Thyroid gland (tissue), 4 donors: Measurements from ENCODE around the gene BCL6. TPM values are rescaled to one million over a fixed set of nuclear protein-coding genes. Genes with fewer than 3 reads are reported as not detected.

Experiments used
- DNase-seq, 2 donors: peaks; one replicate each; pipeline ENCODE4 v3.0.0-alpha.2; 2019
- H3K27ac ChIP-seq, 3 donors: fragments of 200-600 bp; sonication (generic); 1 replicate in 2 of 3; 2 replicates in 1 of 3; pipeline ENCODE4 v1.5.1; 2016 to 2019; ENCODE audit warnings: mild to moderate bottlenecking in 1 of 3, moderate library complexity in 1 of 3
- H3K27me3 ChIP-seq: fragments of 200-600 bp; sonication (generic); one replicate; pipeline ENCODE4 v1.5.1; 2019
- H3K36me3 ChIP-seq, 2 donors: fragments of 200-600 bp; sonication (generic); one replicate each; pipeline ENCODE4 v1.5.1; 2016 to 2019
- H3K4me1 ChIP-seq, 2 donors: fragments of 200-600 bp; sonication (generic); one replicate each; pipeline ENCODE4 v1.5.1; 2017 to 2019
- H3K4me3 ChIP-seq, 3 donors: fragments of 200-600 bp; sonication (generic); replicated peaks in 1 of 3; 1 replicate in 2 of 3; 2 replicates in 1 of 3; pipeline ENCODE4 v1.5.1; 2016; ENCODE audit warnings: mild to moderate bottlenecking in 1 of 3
- H3K9me3 ChIP-seq: fragments of 200-600 bp; sonication (generic); one replicate; pipeline ENCODE4 v1.5.1; 2017
- CTCF ChIP-seq, 6 experiments: fragments of 200-600 bp in 3 of 6; fragments of 450-650 bp in 3 of 6; sonication (generic) in 3 of 6; IDR thresholded peaks; one replicate each; pipeline ENCODE4 v1.5.1; 2016 to 2019; ENCODE audit warnings: antibody characterized with exemption in 6 of 6, mild to moderate bottlenecking in 2 of 6, inconsistent platforms in 1 of 6, moderate library complexity in 1 of 6
- POLR2A ChIP-seq, 2 donors: fragments of 450-650 bp; IDR thresholded peaks; one replicate each; pipeline ENCODE4 v1.6.1; 2017; ENCODE audit warnings: antibody characterized with exemption in 2 of 2, mild to moderate bottlenecking in 2 of 2, moderate library complexity in 1 of 2
- WGBS, 2 donors: methylation state at CpG; one replicate each; pipeline ENCODE4 v1.1.5; 2017; 5-methylcytosine and 5-hydroxymethylcytosine counted together
- intact Hi-C: fragments of 100-400 bp; cut with DNase I; formaldehyde crosslinking; loops from one replicate; pipeline ENCODE4 v1.15.1; 2023
- total RNA-seq, 4 donors: library from RNA; depleted of rRNA; stranded (reverse); fragments of >200 nt; gene quantifications; one replicate each; pipeline ENCODE4 v1.2.3, GENCODE V29; 2016

Gene BCL6
- total RNA-seq, 4 donors from 2014 or later = 40.3 to 109 (median 67.2) TPM

- peak; percentile 89 to 92 for DNase-seq
- 17 to 35% methylated on average over 14 of the region's 14 CpGs for WGBS, 2 donors
- Histone ChIP-seq H3K36me3 (no peaks in the 10 kb centered on the region), H3K9me3 (no peaks in the 10 kb centered on the region), H3K4me3 (no peak overlapping the region), H3K4me1 (peaks cover 24 to 28% of the 10 kb centered on the region in 2 donors), H3K27me3 (no peaks in the 10 kb centered on the region), H3K27ac (peak overlapping the region; percentile 66 to 82 (median 72))
- TF ChIP-seq POLR2A (IDR thresholded peaks at IDR 0.05) (peak in 1 of 2 donors; percentile 79), CTCF (IDR thresholded peaks at IDR 0.05) (peak in 1 of 6 experiments; percentile 17)
- intact Hi-C loops = loop anchor here (10.0 kb wide), 1 partner anchor 405 kb away; the partner anchor contains the start of gene LPP
These were observed 4.8 kb upstream of the BCL6 start for GRCh38 chr3:187750006-187750512.

GRCh38 chr3:187748050-187748481 lies 2.8 kb upstream of the BCL6 start:
- no peaks in the 10 kb centered on the region for H3K27me3 ChIP-seq
- H3K9me3 ChIP-seq = no peaks in the 10 kb centered on the region
- 7 to 8% methylated on average over 2 of the region's 2 CpGs for WGBS, 2 donors
- TF ChIP-seq CTCF (IDR thresholded peaks at IDR 0.05) (peak; percentile 88 to 98 (median 96)), POLR2A (IDR thresholded peaks at IDR 0.05) (no peak)
- intact Hi-C loops = loop anchor here (10.0 kb wide), 1 partner anchor 877 kb away; no protein-coding TSS in a partner anchor
- peaks cover 24 to 30% of the 10 kb centered on the region in 2 donors for H3K4me1 ChIP-seq
- H3K4me3 ChIP-seq = no peak overlapping the region
- peak overlapping the region in 2 of 3 donors; percentile 100 for H3K27ac ChIP-seq
- H3K36me3 ChIP-seq = no peaks in the 10 kb centered on the region
- peak; percentile 95 to 98 for DNase-seq

GRCh38 chr3:187747506-187747905 lies 2.2 kb upstream of the BCL6 start:
- Histone ChIP-seq H3K27ac (peak overlapping the region; percentile 97 to 100 (median 100)), H3K27me3 (no peaks in the 10 kb centered on the region), H3K36me3 (no peaks in the 10 kb centered on the region), H3K9me3 (no peaks in the 10 kb centered on the region), H3K4me1 (peaks cover 27 to 36% of the 10 kb centered on the region in 2 donors), H3K4me3 (no peak overlapping the region)
- no peak for TF ChIP-seq POLR2A (IDR thresholded peaks at IDR 0.05)
- TF ChIP-seq CTCF (IDR thresholded peaks at IDR 0.05) = no peak
- WGBS, 2 donors = 52 to 56% methylated on average over 5 of the region's 5 CpGs
- intact Hi-C loops = loop anchor here (10.0 kb wide), 1 partner anchor 877 kb away; no protein-coding TSS in a partner anchor
- DNase-seq = no peak

GRCh38 chr3:187746442-187747281 lies 1.4 kb upstream of the BCL6 start:
- TF ChIP-seq POLR2A (IDR thresholded peaks at IDR 0.05) (peak in 1 of 2 donors; percentile 46), CTCF (IDR thresholded peaks at IDR 0.05) (no peak)
- peak overlapping the region; percentile 97 to 100 (median 100) for H3K27ac ChIP-seq
- intact Hi-C loops = loop anchor here (10.0 kb wide), 1 partner anchor 878 kb away; no protein-coding TSS in a partner anchor
- H3K27me3 ChIP-seq = no peaks in the 10 kb centered on the region
- WGBS, 2 donors = 20 to 21% methylated on average over 10 of the region's 10 CpGs
- no peaks in the 10 kb centered on the region for H3K36me3 ChIP-seq
- DNase-seq = peak; percentile 49 to 50
- H3K4me1 ChIP-seq = peaks cover 31 to 44% of the 10 kb centered on the region in 2 donors
- H3K4me3 ChIP-seq = peak overlapping the region in 2 of 3 donors; percentile 55 to 72
- H3K9me3 ChIP-seq = no peaks in the 10 kb centered on the region
